ENCODE measurements around the gene GAS6.

- no peak for TF ChIP-seq POLR2A (IDR thresholded peaks at IDR 0.05)
- no peak for TF ChIP-seq CTCF (IDR thresholded peaks at IDR 0.05)
- no peak for TF ChIP-seq POLR2AphosphoS5 (IDR thresholded peaks at IDR 0.05)
Observed at GRCh38 chr13:113874177-113874576, 10.3 kb upstream of the GAS6 start.

All from gastroesophageal sphincter (tissue), 3 donors.